Measurements from ENCODE around the gene NCKAP5. TPM values are rescaled to one million over a fixed set of nuclear protein-coding genes. Genes with fewer than 3 reads are reported as not detected.

NCKAP5 gene
- polyA plus RNA-seq, 3 donors: not detected

GRCh38 chr2:133530645-133531044, 37.6 kb downstream of the NCKAP5 start:
- Mint-ChIP-seq H3K4me1 (no peaks in the 10 kb centered on the region), H3K36me3 (no peaks in the 10 kb centered on the region), H3K4me3 (no peak overlapping the region), H3K27ac (no peak overlapping the region), H3K9me3 (peaks cover 0 to 5% (median 0%) of the 10 kb centered on the region in 7 donors), H3K27me3 (ENCODE audit: low read depth in 3 of 3) (peaks cover 0 to 2% (median 0%) of the 10 kb centered on the region in 3 donors)
- Histone ChIP-seq H3K79me2 (ENCODE audit: insufficient read depth, low read length) (no peaks in the 10 kb centered on the region), H3K27me3 (ENCODE audit: control insufficient read depth in 2 of 2, insufficient read depth in 2 of 2, low read length in 2 of 2) (no peaks in the 10 kb centered on the region), H3K36me3 (replicated peaks in 1 of 2; ENCODE audit: control insufficient read depth in 1 of 2, insufficient read depth in 2 of 2, low read length in 2 of 2) (no peaks in the 10 kb centered on the region), H3K4me2 (replicated peaks; ENCODE audit: extremely low read depth, low read length, poor library complexity, severe bottlenecking) (no peak overlapping the region), H4K20me1 (ENCODE audit: insufficient read depth, low read length) (no peaks in the 10 kb centered on the region), H3K4me1 (ENCODE audit: control insufficient read depth in 1 of 2, insufficient read depth in 2 of 2, low read length in 2 of 2) (no peaks in the 10 kb centered on the region), H3K27ac (ENCODE audit: low read depth in 1 of 2, low read length in 2 of 2) (no peak overlapping the region), H3K9me3 (replicated peaks in 1 of 2; ENCODE audit: control insufficient read depth in 1 of 2, insufficient read depth in 1 of 2, low read length in 2 of 2) (no peaks in the 10 kb centered on the region), H3K4me3 (replicated peaks in 1 of 3; ENCODE audit: low read depth in 2 of 3, low read length in 3 of 3) (no peak overlapping the region), H3K9ac (ENCODE audit: insufficient read depth, low read length, poor library complexity, severe bottlenecking) (no peak overlapping the region), H2AFZ (ENCODE audit: insufficient read depth, low read depth, low read length, poor library complexity, severe bottlenecking) (no peak overlapping the region)
- TF ChIP-seq CTCF (IDR thresholded peaks at IDR 0.05): no peak
- intact Hi-C loops (cut with micrococcal nuclease): no loop called here
- no peak for DNase-seq

- H3K9ac ChIP-seq (ENCODE audit: insufficient read depth, low read length, poor library complexity, severe bottlenecking): no peak overlapping the region
- TF ChIP-seq CTCF (IDR thresholded peaks at IDR 0.05): no peak
- no peaks in the 10 kb centered on the region for H3K9me3 ChIP-seq (replicated peaks in 1 of 2; ENCODE audit: control insufficient read depth in 1 of 2, insufficient read depth in 1 of 2, low read length in 2 of 2)
- H3K79me2 ChIP-seq (ENCODE audit: insufficient read depth, low read length): no peaks in the 10 kb centered on the region
- H3K27ac ChIP-seq (ENCODE audit: low read depth in 1 of 2, low read length in 2 of 2): no peak overlapping the region
- H4K20me1 ChIP-seq (ENCODE audit: insufficient read depth, low read length): no peaks in the 10 kb centered on the region
- no peak overlapping the region for H3K27ac Mint-ChIP-seq
- H3K4me3 Mint-ChIP-seq: no peak overlapping the region
- H3K4me1 Mint-ChIP-seq: no peaks in the 10 kb centered on the region
- WGBS (ENCODE audit: insufficient coverage): 100% methylated on average over 1 of the region's 3 CpGs
- H3K27me3 Mint-ChIP-seq (ENCODE audit: low read depth in 3 of 3): peaks cover 0 to 2% (median 0%) of the 10 kb centered on the region in 3 donors
- H3K36me3 Mint-ChIP-seq: no peaks in the 10 kb centered on the region
- H3K36me3 ChIP-seq (replicated peaks in 1 of 2; ENCODE audit: control insufficient read depth in 1 of 2, insufficient read depth in 2 of 2, low read length in 2 of 2): no peaks in the 10 kb centered on the region
- H3K4me2 ChIP-seq (replicated peaks; ENCODE audit: extremely low read depth, low read length, poor library complexity, severe bottlenecking): no peak overlapping the region
- no peaks in the 10 kb centered on the region for H3K27me3 ChIP-seq (ENCODE audit: control insufficient read depth in 2 of 2, insufficient read depth in 2 of 2, low read length in 2 of 2)
- no peak for DNase-seq
- intact Hi-C loops (cut with micrococcal nuclease): no loop called here
- peaks cover 0 to 5% (median 0%) of the 10 kb centered on the region in 7 donors for H3K9me3 Mint-ChIP-seq
- H3K4me3 ChIP-seq (replicated peaks in 1 of 3; ENCODE audit: low read depth in 2 of 3, low read length in 3 of 3): no peak overlapping the region
- H3K4me1 ChIP-seq (ENCODE audit: control insufficient read depth in 1 of 2, insufficient read depth in 2 of 2, low read length in 2 of 2): no peaks in the 10 kb centered on the region
- no peak overlapping the region for H2AFZ ChIP-seq (ENCODE audit: insufficient read depth, low read depth, low read length, poor library complexity, severe bottlenecking)
Observed at GRCh38 chr2:133526530-133527300, 41.5 kb downstream of the NCKAP5 start.
